HG03159 (cell line): ENCODE measurements around the gene ACR.
"Not testable (repeated sequence)": the region's sequence is repeated elsewhere in the genome, so short reads cannot be mapped to it uniquely, and the experiment has no call there.

ENCODE experiments used
- ATAC-seq: cut with Tn5 transposase; IDR thresholded peaks from one replicate; pipeline ENCODE4 v1.9.1; 2021; ENCODE audit warnings: mild to moderate bottlenecking, moderate library complexity; ENCODE audit not compliant: unreplicated experiment

ACR gene

GRCh38 chr22:50761829-50762228 lies 23.8 kb downstream of the ACR start:
- ATAC-seq, result not testable (repeated sequence)

- not testable (repeated sequence) for ATAC-seq
These were observed 26.3 kb downstream of the ACR start for GRCh38 chr22:50764288-50764687.

- not testable (repeated sequence) for ATAC-seq
These were observed 37.1 kb downstream of the ACR start for GRCh38 chr22:50775132-50775531.

GRCh38 chr22:50777631-50778030 lies 39.6 kb downstream of the ACR start:
- not testable (repeated sequence) for ATAC-seq

- ATAC-seq, result not testable (repeated sequence)
These were observed 42.2 kb downstream of the ACR start for GRCh38 chr22:50780244-50780643.

- not testable (repeated sequence) for ATAC-seq
These were observed 44.2 kb downstream of the ACR start for GRCh38 chr22:50782253-50782652.

GRCh38 chr22:50783033-50783879 lies 45.3 kb downstream of the ACR start, which contains the start of gene RABL2B:
RABL2B (minus strand) TSS chr22:50783636; CDS start chr22:50782294, 1,342 bp downstream.
- ATAC-seq, result peak; percentile 91

GRCh38 chr22:50783880-50784276 lies 45.9 kb downstream of the ACR start:
- ATAC-seq, result peak; percentile 30

- ATAC-seq, result not testable (repeated sequence)
These were observed 47.3 kb downstream of the ACR start for GRCh38 chr22:50785289-50785688.

GRCh38 chr22:50786936-50787335 lies 48.9 kb downstream of the ACR start:
- not testable (repeated sequence) for ATAC-seq
